Activated naive CD8-positive, alpha-beta T cell treated with anti-CD3 and anti-CD28 coated beads, Interleukin-2, amount 50 U/mL, for 16 hours (primary cell): ENCODE data around the gene HLA-DRB1.
"Not testable (repeated sequence)": the region's sequence is repeated elsewhere in the genome, so short reads cannot be mapped to it uniquely, and the experiment has no call there.

ENCODE experiments used
- DNase-seq: peaks from one replicate; pipeline ENCODE4 v3.0.0-alpha.2; 2020; ENCODE audit warnings: low read depth, low spot score

The HLA-DRB1 gene

GRCh38 chr6:32609731-32610640 lies 20.3 kb upstream of the HLA-DRB1 start:
- peak; percentile 7 for DNase-seq

- no peak for DNase-seq
Observed at GRCh38 chr6:32609391-32609730, 19.7 kb upstream of the HLA-DRB1 start.

- DNase-seq = no peak
Observed at GRCh38 chr6:32608362-32608761, 18.7 kb upstream of the HLA-DRB1 start.

- DNase-seq = no peak
Observed at GRCh38 chr6:32607988-32608298, 18.3 kb upstream of the HLA-DRB1 start.

- DNase-seq = no peak
Observed at GRCh38 chr6:32607263-32607987, 17.8 kb upstream of the HLA-DRB1 start.

GRCh38 chr6:32604434-32604877 lies 14.8 kb upstream of the HLA-DRB1 start:
- DNase-seq = no peak

GRCh38 chr6:32603888-32604287 lies 14.2 kb upstream of the HLA-DRB1 start:
- DNase-seq = no peak

- DNase-seq = no peak
Observed at GRCh38 chr6:32603222-32603621, 13.6 kb upstream of the HLA-DRB1 start.

- DNase-seq = no peak
Observed at GRCh38 chr6:32602383-32602782, 12.7 kb upstream of the HLA-DRB1 start.

GRCh38 chr6:32597024-32597423 lies 7.4 kb upstream of the HLA-DRB1 start:
- DNase-seq = no peak

- DNase-seq = not testable (repeated sequence)
Observed at GRCh38 chr6:32590713-32591112, 1.1 kb upstream of the HLA-DRB1 start.

- no peak for DNase-seq
Observed at GRCh38 chr6:32588156-32588555, 1.5 kb downstream of the HLA-DRB1 start.

- DNase-seq = no peak
Observed at GRCh38 chr6:32583527-32583898, 6.1 kb downstream of the HLA-DRB1 start.

GRCh38 chr6:32581315-32582095 lies 8.1 kb downstream of the HLA-DRB1 start:
- no peak for DNase-seq

- no peak for DNase-seq
Observed at GRCh38 chr6:32580593-32580992, 9.1 kb downstream of the HLA-DRB1 start.

GRCh38 chr6:32578962-32579361 lies 10.7 kb downstream of the HLA-DRB1 start:
- no peak for DNase-seq

- not testable (repeated sequence) for DNase-seq
Observed at GRCh38 chr6:32577493-32577892, 12.2 kb downstream of the HLA-DRB1 start.

- no peak for DNase-seq
Observed at GRCh38 chr6:32576250-32576649, 13.4 kb downstream of the HLA-DRB1 start.

GRCh38 chr6:32570363-32570905 lies 19.2 kb downstream of the HLA-DRB1 start:
- no peak for DNase-seq

- no peak for DNase-seq
Observed at GRCh38 chr6:32568561-32568960, 21.1 kb downstream of the HLA-DRB1 start.

- DNase-seq = no peak
Observed at GRCh38 chr6:32566957-32567356, 22.7 kb downstream of the HLA-DRB1 start.

- no peak for DNase-seq
Observed at GRCh38 chr6:32565511-32565910, 24.1 kb downstream of the HLA-DRB1 start.
